NK-92 (cell line): ENCODE measurements around the gene GRN.

Experiments
- DNase-seq: peaks from one replicate; lab custom pipeline; 2025; ENCODE audit not compliant: unreplicated experiment; lab: John Stamatoyannopoulos, UW

GRN gene

DNA sequence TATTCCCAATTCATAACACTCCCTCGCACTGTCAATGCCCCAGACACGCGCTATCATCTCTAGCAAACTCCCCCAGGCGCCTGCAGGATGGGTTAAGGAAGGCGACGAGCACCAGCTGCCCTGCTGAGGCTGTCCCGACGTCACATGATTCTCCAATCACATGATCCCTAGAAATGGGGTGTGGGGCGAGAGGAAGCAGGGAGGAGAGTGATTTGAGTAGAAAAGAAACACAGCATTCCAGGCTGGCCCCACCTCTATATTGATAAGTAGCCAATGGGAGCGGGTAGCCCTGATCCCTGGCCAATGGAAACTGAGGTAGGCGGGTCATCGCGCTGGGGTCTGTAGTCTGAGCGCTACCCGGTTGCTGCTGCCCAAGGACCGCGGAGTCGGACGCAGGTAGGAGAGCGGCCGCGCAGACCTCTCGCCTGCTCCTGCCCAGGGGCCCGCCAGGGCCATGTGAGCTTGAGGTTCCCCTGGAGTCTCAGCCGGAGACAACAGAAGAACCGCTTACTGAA is at the start of gene GRN:
GRN (plus strand) TSS at position 364 of the 515 bp plus-strand sequence. CDS start 3,863 bp downstream, outside the sequence.
- no peak for DNase-seq

DNA sequence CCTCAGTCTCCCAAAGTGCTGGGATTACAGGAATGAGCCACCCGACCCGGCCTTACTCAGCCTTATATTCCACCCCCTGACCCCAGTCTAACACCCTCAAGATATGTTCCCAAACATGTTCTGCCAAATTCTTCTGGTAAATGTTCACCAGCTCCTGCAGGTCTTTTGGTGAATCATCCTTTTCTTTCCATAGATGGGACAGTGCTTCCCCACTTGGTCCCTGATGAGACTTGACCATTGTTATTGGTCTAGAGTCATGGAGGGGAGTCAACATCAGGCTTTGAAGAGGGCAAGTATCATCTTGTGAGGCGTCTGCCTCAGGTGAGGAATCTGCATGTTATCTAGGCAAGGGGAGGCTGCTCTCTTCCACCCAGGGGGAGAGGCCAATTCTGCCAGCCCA is 47.1 kb upstream of the GRN start:
- no peak for DNase-seq

GRCh38 chr17:44304651-44305050 is 40.5 kb upstream of the GRN start:
- DNase-seq, result no peak

DNA sequence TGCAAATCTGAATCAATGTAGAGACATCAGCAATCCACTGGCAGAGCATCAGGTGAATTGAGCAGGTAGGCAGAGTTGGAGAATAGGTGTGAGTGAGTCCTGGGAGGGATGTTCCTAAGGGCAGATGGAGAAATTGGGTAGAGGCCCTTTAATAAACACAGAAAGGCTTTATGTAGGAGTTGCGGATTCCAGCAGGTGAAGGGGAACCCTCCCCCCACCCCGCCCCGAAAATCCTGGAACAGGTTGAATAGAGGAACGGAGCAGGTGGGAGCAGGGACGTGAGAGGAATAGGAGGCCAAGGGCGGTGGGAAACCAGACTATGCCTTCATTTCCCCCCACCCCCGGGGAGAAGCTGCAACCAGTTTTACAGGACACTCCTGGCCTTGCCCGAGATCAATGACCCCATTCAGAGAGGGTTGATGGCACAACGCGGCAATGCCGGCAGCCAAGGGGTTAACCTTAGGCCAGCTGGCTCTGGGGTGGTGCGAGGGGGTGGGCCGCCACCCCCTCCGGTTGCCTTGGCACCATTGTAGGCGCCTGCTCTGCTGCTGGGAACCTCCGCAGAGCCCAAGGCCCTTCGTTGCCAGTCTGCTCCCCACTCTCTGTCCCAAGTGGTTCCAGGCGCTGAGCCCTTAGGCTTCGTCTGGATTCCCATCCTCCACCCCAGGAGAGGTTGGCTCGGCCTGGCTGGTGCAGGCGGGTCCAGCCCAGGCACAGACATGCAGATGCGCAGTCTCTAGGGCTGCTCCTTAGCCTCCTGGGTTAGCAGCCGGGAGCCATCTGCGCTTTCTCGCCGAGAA is 37.5 kb upstream of the GRN start:
- DNase-seq, result no peak

DNA sequence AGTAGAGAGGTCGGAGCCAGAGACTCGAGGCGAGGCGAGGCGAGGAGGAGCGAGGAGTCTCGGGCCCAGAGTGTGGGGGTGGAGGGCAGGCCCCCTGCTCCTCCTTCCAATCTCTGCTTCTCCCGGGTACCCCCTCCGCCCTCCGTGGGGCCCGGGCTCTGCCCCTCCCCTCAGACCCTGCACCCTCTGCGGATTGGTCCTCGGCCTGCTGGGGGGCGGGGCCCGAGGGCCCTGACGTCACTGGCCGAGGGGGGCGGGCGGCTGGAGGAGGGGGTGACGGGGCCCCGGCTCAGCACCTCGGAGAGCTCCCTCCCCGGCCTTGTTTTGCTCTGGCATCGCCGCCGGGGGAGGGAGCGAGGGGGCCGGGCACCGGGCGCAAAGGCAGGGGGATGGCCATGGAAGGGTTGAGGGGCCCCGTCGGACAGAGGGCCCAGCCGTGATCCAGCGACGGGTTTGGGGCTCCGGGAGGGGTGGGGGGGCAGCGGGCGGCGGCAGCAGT is 36.7 kb upstream of the GRN start, which contains the start of gene RUNDC3A:
RUNDC3A (plus strand) TSS at position 282 of the 499 bp plus-strand sequence. CDS start 232 bp downstream, outside the sequence.
- no peak for DNase-seq

GRCh38 chr17:44308865-44309264 is 36.2 kb upstream of the GRN start:
- DNase-seq, result no peak

DNA sequence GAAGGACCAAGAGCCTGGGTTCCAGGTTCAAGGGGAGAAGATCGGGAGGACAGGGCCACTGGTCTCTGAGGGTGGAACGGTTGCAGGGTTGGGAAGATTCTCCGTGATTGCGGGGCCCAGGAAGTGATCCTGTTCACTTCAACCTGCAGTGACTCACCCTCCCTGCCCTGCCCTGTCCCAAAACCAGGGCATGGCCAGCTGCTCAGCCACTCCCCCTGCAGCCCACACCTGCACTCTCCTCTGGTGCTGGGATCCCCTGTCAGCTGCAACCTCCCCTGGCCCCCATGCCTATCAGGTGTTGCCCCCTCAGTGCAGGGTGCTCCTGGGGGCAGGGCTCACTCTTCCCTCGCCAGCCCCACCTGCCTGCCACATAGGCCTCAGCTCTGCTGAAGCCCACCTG is 35.6 kb upstream of the GRN start:
- no peak for DNase-seq

- no peak for DNase-seq
These were observed 34.9 kb upstream of the GRN start for GRCh38 chr17:44310188-44310587.

DNA sequence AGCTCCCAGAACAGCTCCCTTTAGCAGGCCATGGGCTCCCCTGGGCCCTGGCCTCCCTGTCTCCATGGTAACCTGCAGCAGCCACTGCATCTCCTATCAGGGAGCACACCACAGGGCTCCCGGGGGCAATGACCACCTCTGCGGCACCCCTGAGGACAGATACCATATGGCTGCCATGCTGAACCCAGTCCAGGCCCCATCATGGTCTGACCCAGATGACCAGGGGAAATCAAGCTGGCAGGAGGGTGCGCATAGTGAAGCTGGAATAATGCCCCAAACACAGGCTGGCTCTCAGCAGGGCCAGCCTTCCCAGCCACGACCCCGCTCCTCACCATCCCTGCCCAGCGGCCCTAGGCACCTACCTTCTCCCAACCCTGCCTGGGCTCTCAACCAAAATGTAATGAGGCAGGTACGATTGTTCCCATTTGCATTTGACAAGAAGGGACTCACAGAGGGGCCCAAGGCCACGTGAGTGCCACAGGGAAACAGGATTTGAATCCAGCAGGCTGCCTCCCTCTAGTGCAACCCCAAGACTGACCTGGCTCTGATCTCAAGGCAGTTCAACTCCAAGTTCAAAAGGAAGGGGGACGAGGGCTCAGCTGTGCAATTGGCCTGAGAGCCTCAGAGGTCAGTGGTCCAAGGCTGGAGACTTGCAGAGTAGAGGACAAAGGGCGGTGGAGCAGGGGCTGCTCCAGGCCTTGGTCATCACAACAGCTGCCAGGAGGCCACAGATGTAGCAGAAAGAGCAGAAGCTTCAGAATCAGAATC is 34.3 kb upstream of the GRN start:
- no peak for DNase-seq

DNA sequence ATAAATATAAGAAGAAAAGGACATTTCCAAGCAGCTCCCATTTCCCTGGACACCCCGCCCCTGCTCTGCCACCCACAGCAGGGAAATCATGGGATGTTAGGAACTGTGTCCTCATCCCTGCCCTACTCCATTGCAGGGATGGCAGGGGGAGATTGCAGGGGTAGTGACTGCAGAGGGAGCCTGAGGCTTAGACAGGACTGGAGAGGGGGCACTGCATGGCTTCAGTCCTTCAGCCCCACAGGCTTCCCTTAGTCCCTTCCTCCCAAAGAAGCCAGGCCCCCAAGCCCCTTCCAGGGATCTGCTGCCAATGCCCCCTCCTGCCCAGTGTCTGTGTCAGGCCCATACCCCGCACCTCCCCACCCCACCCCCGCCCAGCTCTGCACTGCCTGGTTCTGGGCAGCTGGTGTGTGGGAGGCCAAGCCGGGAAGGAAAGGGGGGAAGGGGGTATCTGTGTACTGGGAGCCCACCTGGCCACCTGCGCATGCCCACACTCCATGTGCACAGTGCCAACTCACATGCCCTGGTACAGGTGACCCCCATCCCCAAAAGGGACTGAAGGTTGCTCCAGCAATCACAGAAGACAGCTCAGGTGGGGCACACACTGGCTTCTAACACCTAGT is 33.4 kb upstream of the GRN start:
- DNase-seq, result no peak

DNA sequence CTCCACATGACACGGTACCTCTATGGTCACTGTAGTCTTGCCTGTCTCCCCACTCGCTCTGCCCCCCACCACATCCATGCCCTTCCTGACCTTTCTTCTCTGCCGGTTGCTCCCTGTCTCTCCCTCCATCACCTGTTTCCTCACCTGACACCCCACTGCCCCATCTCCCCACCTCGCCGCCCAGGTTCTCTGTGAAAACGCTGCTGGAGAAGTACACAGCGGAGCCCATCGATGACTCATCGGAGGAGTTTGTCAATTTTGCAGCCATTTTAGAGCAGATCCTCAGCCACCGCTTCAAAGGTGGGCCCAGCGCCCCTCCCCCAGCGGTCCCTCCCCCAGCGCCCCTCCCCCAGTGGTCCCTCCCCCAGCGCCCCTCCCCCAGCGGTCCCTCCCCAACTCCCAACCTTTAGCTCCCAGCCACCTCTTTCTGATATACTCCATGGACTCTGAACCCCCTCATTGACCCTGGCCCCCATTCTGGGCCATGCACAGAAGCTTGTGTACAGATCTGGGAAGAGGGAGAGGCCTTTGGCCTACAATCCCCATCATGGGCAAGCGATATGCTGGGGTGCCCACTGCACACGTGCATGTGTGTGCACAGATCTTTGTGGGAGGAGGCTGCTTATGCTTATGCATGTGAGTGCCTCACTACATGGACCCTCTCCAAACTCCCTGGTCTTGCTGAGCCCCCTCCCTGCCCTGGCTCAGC is 32.6 kb upstream of the GRN start:
- no peak for DNase-seq

DNA sequence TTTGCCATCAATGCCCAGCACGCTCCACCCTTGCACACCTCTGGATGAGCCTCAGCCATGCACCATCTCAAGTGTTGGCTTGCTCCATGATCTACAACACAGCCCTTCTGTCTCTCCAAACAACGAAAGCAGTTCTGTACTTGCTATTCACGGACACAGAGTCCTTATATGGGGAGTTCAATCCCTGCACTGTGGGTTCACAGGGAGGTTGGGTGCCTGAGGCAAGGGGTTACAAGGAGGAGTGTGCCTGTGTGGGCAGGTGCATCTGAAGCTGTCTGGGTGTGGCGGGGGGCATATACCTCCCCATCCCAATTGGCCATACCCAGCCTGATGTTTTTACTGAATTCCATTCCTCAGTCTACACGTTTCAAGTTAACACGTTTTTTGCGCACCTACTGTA is 31.1 kb upstream of the GRN start:
- no peak for DNase-seq

DNA sequence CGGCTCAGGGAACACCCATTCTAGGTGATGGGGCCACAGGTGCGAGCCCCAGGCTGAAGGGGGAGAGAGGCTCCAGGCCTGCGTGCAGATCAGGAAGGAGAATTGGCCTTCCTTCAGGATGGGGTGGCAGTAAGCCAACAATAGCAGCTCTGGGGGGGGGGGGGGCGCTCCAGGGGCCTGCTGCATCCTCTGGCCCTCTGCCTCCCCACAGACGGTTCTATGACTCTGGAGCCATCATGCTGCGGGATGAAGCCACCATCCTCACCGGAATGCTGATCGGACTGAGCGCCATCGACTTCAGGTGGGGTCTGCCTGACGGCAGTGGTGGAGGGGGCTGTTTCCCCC is 30.6 kb upstream of the GRN start:
- no peak for DNase-seq

DNA sequence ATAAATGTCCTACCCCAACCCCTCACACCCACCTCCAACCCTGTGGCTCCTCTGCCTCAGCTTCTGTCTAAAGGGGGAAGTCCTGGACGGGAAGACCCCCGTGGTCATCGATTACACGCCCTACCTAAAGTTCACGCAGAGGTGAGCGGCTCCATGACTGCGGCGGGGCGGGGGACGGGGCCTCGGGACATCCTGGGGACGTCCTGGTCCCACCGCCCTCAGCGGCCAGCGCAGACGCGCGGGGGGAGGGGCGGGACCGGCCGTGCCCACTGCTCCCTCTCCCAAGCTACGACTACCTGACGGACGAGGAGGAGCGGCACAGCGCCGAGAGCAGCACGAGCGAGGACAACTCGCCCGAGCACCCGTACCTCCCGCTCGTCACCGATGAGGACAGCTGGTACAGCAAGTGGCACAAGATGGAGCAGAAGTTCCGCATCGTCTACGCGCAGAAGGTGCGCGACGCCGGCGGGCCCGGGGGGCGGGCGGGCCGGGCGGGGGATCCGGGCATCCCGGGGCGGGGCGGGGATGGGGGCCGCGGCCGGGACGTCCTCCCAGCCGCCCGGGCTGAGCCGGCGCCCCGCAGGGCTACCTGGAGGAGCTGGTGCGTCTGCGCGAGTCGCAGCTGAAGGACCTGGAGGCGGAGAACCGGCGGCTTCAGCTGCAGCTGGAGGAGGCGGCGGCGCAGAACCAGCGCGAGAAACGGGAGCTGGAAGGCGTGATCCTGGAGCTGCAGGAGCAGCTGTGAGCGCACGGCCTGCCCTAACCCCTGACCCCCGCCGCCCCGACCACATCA is 30.0 kb upstream of the GRN start:
- no peak for DNase-seq

GRCh38 chr17:44315760-44316731 is 29.1 kb upstream of the GRN start:
- DNase-seq, result no peak

DNA sequence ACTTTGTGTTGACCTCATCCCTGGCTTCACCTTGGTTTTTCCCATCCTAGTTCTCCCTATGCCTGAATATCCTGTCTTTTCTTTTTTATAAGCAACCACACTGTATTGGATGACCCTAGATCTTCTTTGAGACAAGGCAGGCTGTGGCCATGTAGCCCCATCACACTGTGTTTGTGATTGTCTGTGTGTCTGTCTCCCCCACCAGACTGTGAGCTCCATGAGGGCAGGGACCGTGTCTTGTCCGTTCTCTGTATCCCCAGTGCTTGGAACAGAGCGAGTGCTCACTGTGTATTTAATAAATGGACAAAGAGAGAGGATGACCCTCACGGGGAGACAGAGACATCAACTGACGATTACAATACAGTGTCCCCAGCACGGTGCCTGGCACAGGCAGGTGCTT is 27.6 kb upstream of the GRN start:
- DNase-seq, result no peak

GRCh38 chr17:44318077-44318892 is 26.8 kb upstream of the GRN start:
- DNase-seq, result no peak

- no peak for DNase-seq
These were observed 25.0 kb upstream of the GRN start for GRCh38 chr17:44320066-44320465.
